NOMO-1 (cell line): ENCODE measurements around the gene ADRA2A.

Source experiments
- DNase-seq, 2 experiments: peaks; one replicate each; lab custom pipeline; 2025; ENCODE audit not compliant: unreplicated experiment in 2 of 2; lab: John Stamatoyannopoulos, UW

Gene ADRA2A

GRCh38 chr10:111076682-111077478 is at the start of gene ADRA2A:
Gene ADRA2A, plus strand, starts transcription at chr10:111077029. Its CDS starts 968 bp downstream, at chr10:111077997.
- DNase-seq: no peak

GRCh38 chr10:111030042-111030750 is 46.6 kb upstream of the ADRA2A start:
- no peak for DNase-seq

GRCh38 chr10:111034598-111035310 is 42.1 kb upstream of the ADRA2A start:
- DNase-seq: no peak

GRCh38 chr10:111035542-111035941 is 41.3 kb upstream of the ADRA2A start:
- no peak for DNase-seq

- no peak for DNase-seq
Measured at GRCh38 chr10:111037858-111038257, 39.0 kb upstream of the ADRA2A start.

- no peak for DNase-seq
Measured at GRCh38 chr10:111039522-111039921, 37.3 kb upstream of the ADRA2A start.

GRCh38 chr10:111057006-111057405 is 19.8 kb upstream of the ADRA2A start:
- DNase-seq: no peak

- no peak for DNase-seq
Measured at GRCh38 chr10:111063471-111063870, 13.4 kb upstream of the ADRA2A start.

GRCh38 chr10:111072232-111072631 is 4.6 kb upstream of the ADRA2A start:
- no peak for DNase-seq

GRCh38 chr10:111075577-111076185 is 1.1 kb upstream of the ADRA2A start:
- no peak for DNase-seq

- DNase-seq: peak; percentile 33 to 50
Measured at GRCh38 chr10:111076191-111076681, 593 bp upstream of the ADRA2A start.

GRCh38 chr10:111077479-111077784 is 603 bp downstream of the ADRA2A start:
- no peak for DNase-seq

- no peak for DNase-seq
Measured at GRCh38 chr10:111077785-111078504, 1.1 kb downstream of the ADRA2A start.

GRCh38 chr10:111078505-111079185 is 1.8 kb downstream of the ADRA2A start:
- DNase-seq: no peak

GRCh38 chr10:111079241-111079760 is 2.5 kb downstream of the ADRA2A start:
- DNase-seq: no peak

- DNase-seq: no peak
Measured at GRCh38 chr10:111079781-111080180, 3.0 kb downstream of the ADRA2A start.

- DNase-seq: no peak
Measured at GRCh38 chr10:111080224-111080623, 3.4 kb downstream of the ADRA2A start.

- DNase-seq: no peak
Measured at GRCh38 chr10:111081595-111081994, 4.8 kb downstream of the ADRA2A start.

- no peak for DNase-seq
Measured at GRCh38 chr10:111082102-111082975, 5.5 kb downstream of the ADRA2A start.
